Activated naive CD8-positive, alpha-beta T cell treated with anti-CD3 and anti-CD28 coated beads, Interleukin-2, amount 10 ng/mL, durations not matched to agents 7 days and 5 days (primary cell): ENCODE data around the gene EBP. TPM values are rescaled to one million over a fixed set of nuclear protein-coding genes. Genes with fewer than 3 reads are reported as not detected.

Experiments
- ATAC-seq: fragments of 150-1000 bp; cut with Tn5 transposase; one replicate; pipeline ENCODE4 v1.10.0; 2021; ENCODE audit warnings: low read depth, moderate library complexity
- POLR2A ChIA-PET: fragments of 350-600 bp; sonication (Branson Sonifier 250); formaldehyde crosslinking; loops from one replicate; lab custom pipeline; 2021; ENCODE audit warnings: antibody characterized with exemption; lab: Charles Lee
- DNase-seq: peaks from one replicate; pipeline ENCODE4 v3.0.0; 2021
- H3K27ac Mint-ChIP-seq: one replicate; pipeline ENCODE4 v1.8.0; 2022; ENCODE audit warnings: mild to moderate bottlenecking, mixed read lengths
- H3K27me3 Mint-ChIP-seq: one replicate; pipeline ENCODE4 v1.8.0; 2022; ENCODE audit warnings: mild to moderate bottlenecking, moderate library complexity, mixed read lengths
- H3K36me3 Mint-ChIP-seq: one replicate; pipeline ENCODE4 v1.8.0; 2021; ENCODE audit warnings: mild to moderate bottlenecking, mixed read lengths
- H3K4me1 Mint-ChIP-seq: one replicate; pipeline ENCODE4 v1.8.0; 2021; ENCODE audit warnings: mixed read lengths
- H3K4me3 Mint-ChIP-seq: one replicate; pipeline ENCODE4 v1.8.0; 2022; ENCODE audit warnings: mild to moderate bottlenecking, moderate library complexity, mixed read lengths
- H3K9me3 Mint-ChIP-seq: one replicate; pipeline ENCODE4 v1.8.0; 2021; ENCODE audit warnings: mixed read lengths
- total RNA-seq, 2 experiments: library from RNA; stranded (reverse); gene quantifications; one replicate each; pipeline ENCODE4 v1.2.3, GENCODE V29; 2021

Gene EBP
- total RNA-seq = 100 to 1,000 TPM; 200 to 214 TPM

- POLR2A ChIA-PET = interaction anchor here (0.6 to 3.6 kb wide), 8 partner anchors 13 to 53 kb away, joined by 3 to 20 read pairs (median 4); partner anchors contain the start of genes PORCN, RBM3 and TBC1D25
- DNase-seq = peak; percentile 92
These were observed at the start of gene EBP for GRCh38 chrX:48521353-48522243. Gene EBP, plus strand, starts transcription at chrX:48521808. Its CDS starts 1,964 bp downstream, at chrX:48523772.

GRCh38 chrX:48472225-48472624, 49.4 kb upstream of the EBP start:
- POLR2A ChIA-PET = interaction anchor here (0.6 kb wide), 1 partner anchor 50 kb away, joined by 3 read pairs; no protein-coding TSS in a partner anchor
- H3K27me3 Mint-ChIP-seq = no peaks in the 10 kb centered on the region
- H3K4me1 Mint-ChIP-seq = peaks cover 28% of the 10 kb centered on the region
- H3K4me3 Mint-ChIP-seq = no peak overlapping the region
- no peaks in the 10 kb centered on the region for H3K9me3 Mint-ChIP-seq
- DNase-seq = no peak
- H3K27ac Mint-ChIP-seq = no peak overlapping the region
- no peak for ATAC-seq
- H3K36me3 Mint-ChIP-seq = peaks cover 4% of the 10 kb centered on the region

More at GRCh38 chrX:48521353-48522243, at the start of gene EBP:
- ATAC-seq = peak; percentile 92
- Mint-ChIP-seq H3K4me1 (peaks cover 30% of the 10 kb centered on the region), H3K27ac (peak within 1 kb of the TSS; percentile 98), H3K9me3 (no peaks in the 10 kb centered on the region), H3K36me3 (peaks cover 18% of the 10 kb centered on the region), H3K27me3 (no peaks in the 10 kb centered on the region), H3K4me3 (peak within 1 kb of the TSS; percentile 92)

- H3K4me3 Mint-ChIP-seq = no peak overlapping the region
These were observed 48.5 kb upstream of the EBP start for GRCh38 chrX:48472851-48473703.

GRCh38 chrX:48473704-48473990, 48.0 kb upstream of the EBP start:
- H3K27me3 Mint-ChIP-seq = no peaks in the 10 kb centered on the region
- H3K4me3 Mint-ChIP-seq = no peak overlapping the region
- DNase-seq (no peak), ATAC-seq (no peak)
- H3K27ac Mint-ChIP-seq = no peak overlapping the region
- H3K9me3 Mint-ChIP-seq = no peaks in the 10 kb centered on the region
- H3K36me3 Mint-ChIP-seq = peaks cover 2% of the 10 kb centered on the region
- H3K4me1 Mint-ChIP-seq = peaks cover 32% of the 10 kb centered on the region
- POLR2A ChIA-PET = interaction anchor here (0.7 to 1.9 kb wide), 3 partner anchors 35 to 76 kb away, joined by 3 to 11 read pairs (median 4); partner anchors contain the start of genes EBP and PORCN

More at GRCh38 chrX:48472851-48473703, 48.5 kb upstream of the EBP start:
- H3K36me3 Mint-ChIP-seq = peaks cover 2% of the 10 kb centered on the region
- H3K27me3 Mint-ChIP-seq = no peaks in the 10 kb centered on the region
- no peak overlapping the region for H3K27ac Mint-ChIP-seq
- no peaks in the 10 kb centered on the region for H3K9me3 Mint-ChIP-seq
- POLR2A ChIA-PET = no interaction called here
- DNase-seq (no peak), ATAC-seq (no peak)
- H3K4me1 Mint-ChIP-seq = peaks cover 29% of the 10 kb centered on the region

- peaks cover 2% of the 10 kb centered on the region for H3K36me3 Mint-ChIP-seq
- H3K4me3 Mint-ChIP-seq = peak overlapping the region; percentile 25
- DNase-seq (no peak), ATAC-seq (no peak)
- H3K9me3 Mint-ChIP-seq = no peaks in the 10 kb centered on the region
- no peaks in the 10 kb centered on the region for H3K27me3 Mint-ChIP-seq
- POLR2A ChIA-PET = interaction anchor here (0.7 to 1.9 kb wide), 6 partner anchors 34 to 100 kb away, joined by 3 to 11 read pairs (median 4); partner anchors contain the start of genes EBP, PORCN and RBM3
- H3K4me1 Mint-ChIP-seq = peaks cover 33% of the 10 kb centered on the region
- H3K27ac Mint-ChIP-seq = peak overlapping the region; percentile 54
These were observed 47.5 kb upstream of the EBP start for GRCh38 chrX:48474127-48474526.

- POLR2A ChIA-PET = interaction anchor here (0.8 to 1.9 kb wide), 6 partner anchors 34 to 100 kb away, joined by 3 to 11 read pairs (median 4); partner anchors contain the start of genes EBP, PORCN, RBM3 and TBC1D25
- ATAC-seq (no peak), DNase-seq (no peak)
- Mint-ChIP-seq H3K4me3 (peak overlapping the region; percentile 96), H3K27ac (peak overlapping the region; percentile 97), H3K4me1 (peaks cover 30% of the 10 kb centered on the region), H3K27me3 (no peaks in the 10 kb centered on the region), H3K9me3 (no peaks in the 10 kb centered on the region), H3K36me3 (peaks cover 3% of the 10 kb centered on the region)
These were observed 47.0 kb upstream of the EBP start for GRCh38 chrX:48474581-48474980.

- no peak for ATAC-seq
- peak overlapping the region; percentile 97 for H3K27ac Mint-ChIP-seq
- POLR2A ChIA-PET = interaction anchor here (1.1 to 1.9 kb wide), 5 partner anchors 46 to 99 kb away, joined by 3 to 11 read pairs (median 4); partner anchors contain the start of genes EBP, RBM3 and TBC1D25
- H3K27me3 Mint-ChIP-seq = no peaks in the 10 kb centered on the region
- peaks cover 3% of the 10 kb centered on the region for H3K36me3 Mint-ChIP-seq
- H3K9me3 Mint-ChIP-seq = no peaks in the 10 kb centered on the region
- no peak for DNase-seq
- peak overlapping the region; percentile 96 for H3K4me3 Mint-ChIP-seq
- peaks cover 27% of the 10 kb centered on the region for H3K4me1 Mint-ChIP-seq
These were observed 46.3 kb upstream of the EBP start for GRCh38 chrX:48475296-48475695.

- peaks cover 3% of the 10 kb centered on the region for H3K36me3 Mint-ChIP-seq
- H3K4me3 Mint-ChIP-seq = peak within 1 kb of the TSS; percentile 96
- peaks cover 31% of the 10 kb centered on the region for H3K4me1 Mint-ChIP-seq
- H3K27me3 Mint-ChIP-seq = no peaks in the 10 kb centered on the region
- H3K9me3 Mint-ChIP-seq = no peaks in the 10 kb centered on the region
- ATAC-seq (peak; percentile 94), DNase-seq (peak; percentile 79)
- POLR2A ChIA-PET = interaction anchor here (1.4 kb wide), 1 partner anchor 64 kb away, joined by 3 read pairs; the partner anchor contains the start of gene TBC1D25
- peak within 1 kb of the TSS; percentile 97 for H3K27ac Mint-ChIP-seq
These were observed 45.6 kb upstream of the EBP start, which contains the start of gene FTSJ1 for GRCh38 chrX:48475774-48476577. Gene FTSJ1, plus strand, starts transcription at chrX:48476199. Its CDS starts 1,849 bp downstream, at chrX:48478048.

- peaks cover 29% of the 10 kb centered on the region for H3K4me1 Mint-ChIP-seq
- POLR2A ChIA-PET = no interaction called here
- peak overlapping the region; percentile 96 for H3K4me3 Mint-ChIP-seq
- no peaks in the 10 kb centered on the region for H3K27me3 Mint-ChIP-seq
- H3K27ac Mint-ChIP-seq = peak overlapping the region; percentile 97
- H3K9me3 Mint-ChIP-seq = no peaks in the 10 kb centered on the region
- DNase-seq = no peak
- peaks cover 3% of the 10 kb centered on the region for H3K36me3 Mint-ChIP-seq
- ATAC-seq = no peak
These were observed 44.7 kb upstream of the EBP start for GRCh38 chrX:48476919-48477318.

GRCh38 chrX:48477960-48478755, 43.5 kb upstream of the EBP start:
- Mint-ChIP-seq H3K4me3 (peak overlapping the region; percentile 96), H3K27me3 (no peaks in the 10 kb centered on the region), H3K4me1 (peaks cover 29% of the 10 kb centered on the region), H3K27ac (peak overlapping the region; percentile 97), H3K36me3 (peaks cover 3% of the 10 kb centered on the region), H3K9me3 (no peaks in the 10 kb centered on the region)
- DNase-seq = no peak
- ATAC-seq = no peak
- POLR2A ChIA-PET = interaction anchor here (0.5 kb wide), 2 partner anchors 44 to 89 kb away, joined by 3 to 4 read pairs; no protein-coding TSS in a partner anchor

- Mint-ChIP-seq H3K9me3 (no peaks in the 10 kb centered on the region), H3K4me1 (peaks cover 29% of the 10 kb centered on the region), H3K36me3 (peaks cover 3% of the 10 kb centered on the region), H3K4me3 (no peak overlapping the region), H3K27ac (no peak overlapping the region), H3K27me3 (no peaks in the 10 kb centered on the region)
- no peak for ATAC-seq
- POLR2A ChIA-PET = interaction anchor here (0.5 kb wide), 2 partner anchors 43 to 89 kb away, joined by 3 to 4 read pairs; no protein-coding TSS in a partner anchor
- DNase-seq = no peak
These were observed 42.8 kb upstream of the EBP start for GRCh38 chrX:48478806-48479205.
